ENCODE results near the gene TTYH2. TPM values are rescaled to one million over a fixed set of nuclear protein-coding genes. Genes with fewer than 3 reads are reported as not detected.

TTYH2 gene
- total RNA-seq, 1 donor from 2014 or later, result 3.8 TPM

- Mint-ChIP-seq H3K27me3 (no peaks in the 10 kb centered on the region), H3K4me3 (no peak overlapping the region), H3K36me3 (ENCODE audit: low read depth) (no peaks in the 10 kb centered on the region), H3K4me1 (no peaks in the 10 kb centered on the region), H3K27ac (no peak overlapping the region), H3K9me3 (no peaks in the 10 kb centered on the region)
- no peak for TF ChIP-seq CTCF (IDR thresholded peaks at IDR 0.05)
- ATAC-seq (ENCODE audit: low read depth) (no peak), DNase-seq (no peak)
- ChIA-PET POLR2A (no interaction called here), CTCF (no interaction called here)
- intact Hi-C loops (cut with micrococcal nuclease), result no loop called here
Measured at GRCh38 chr17:74252211-74252610, 38.8 kb downstream of the TTYH2 start.

- ATAC-seq (ENCODE audit: low read depth) (no peak), DNase-seq (no peak)
- no peak overlapping the region for H3K4me3 Mint-ChIP-seq
- H3K27ac Mint-ChIP-seq, result no peak overlapping the region
- POLR2A ChIA-PET, result no interaction called here
- H3K27me3 Mint-ChIP-seq, result no peaks in the 10 kb centered on the region
- no peaks in the 10 kb centered on the region for H3K9me3 Mint-ChIP-seq
- intact Hi-C loops (cut with micrococcal nuclease), result no loop called here
- H3K36me3 Mint-ChIP-seq (ENCODE audit: low read depth), result no peaks in the 10 kb centered on the region
- TF ChIP-seq CTCF (IDR thresholded peaks at IDR 0.05), result no peak
- no peaks in the 10 kb centered on the region for H3K4me1 Mint-ChIP-seq
- CTCF ChIA-PET, result no interaction called here
Measured at GRCh38 chr17:74253036-74253435, 39.7 kb downstream of the TTYH2 start.

- Mint-ChIP-seq H3K9me3 (no peaks in the 10 kb centered on the region), H3K36me3 (ENCODE audit: low read depth) (no peaks in the 10 kb centered on the region), H3K27ac (no peak overlapping the region), H3K4me3 (no peak overlapping the region), H3K4me1 (no peaks in the 10 kb centered on the region), H3K27me3 (no peaks in the 10 kb centered on the region)
- intact Hi-C loops (cut with micrococcal nuclease), result no loop called here
- ATAC-seq (ENCODE audit: low read depth) (no peak), DNase-seq (no peak)
- no peak for TF ChIP-seq CTCF (IDR thresholded peaks at IDR 0.05)
- POLR2A ChIA-PET, result no interaction called here
- CTCF ChIA-PET, result no interaction called here
Measured at GRCh38 chr17:74257311-74257710, 43.9 kb downstream of the TTYH2 start.

- Mint-ChIP-seq H3K36me3 (ENCODE audit: low read depth) (no peaks in the 10 kb centered on the region), H3K27ac (no peak overlapping the region), H3K4me1 (no peaks in the 10 kb centered on the region), H3K4me3 (no peak overlapping the region), H3K9me3 (no peaks in the 10 kb centered on the region), H3K27me3 (no peaks in the 10 kb centered on the region)
- no peak for DNase-seq
- no peak for TF ChIP-seq CTCF (IDR thresholded peaks at IDR 0.05)
- intact Hi-C loops (cut with micrococcal nuclease), result no loop called here
- CTCF ChIA-PET, result interaction anchor here (1.0 kb wide), 1 partner anchor 17 kb away, joined by 3 read pairs; no protein-coding TSS in a partner anchor
- POLR2A ChIA-PET, result no interaction called here
- no peak for ATAC-seq (ENCODE audit: low read depth)
Measured at GRCh38 chr17:74259667-74260524, 46.5 kb downstream of the TTYH2 start.

- Mint-ChIP-seq H3K27ac (no peak overlapping the region), H3K36me3 (ENCODE audit: low read depth) (no peaks in the 10 kb centered on the region), H3K4me3 (no peak overlapping the region), H3K4me1 (no peaks in the 10 kb centered on the region), H3K9me3 (no peaks in the 10 kb centered on the region), H3K27me3 (no peaks in the 10 kb centered on the region)
- intact Hi-C loops (cut with micrococcal nuclease), result no loop called here
- ATAC-seq (ENCODE audit: low read depth) (no peak), DNase-seq (no peak)
- ChIA-PET CTCF (no interaction called here), POLR2A (no interaction called here)
- no peak for TF ChIP-seq CTCF (IDR thresholded peaks at IDR 0.05)
Measured at GRCh38 chr17:74260525-74260850, 47.1 kb downstream of the TTYH2 start.

Data from activated B cell treated with CpG ODN at 0.5 μM for 24 hours (primary cell).